A673 (cell line): ENCODE measurements around the gene PLAAT1. TPM values are rescaled to one million over a fixed set of nuclear protein-coding genes. Genes with fewer than 3 reads are reported as not detected.

Experiments
- BruUV-seq: library from RNA; stranded (reverse); fragments of 400-500 nt; replicated peaks from 2 replicates; lab custom pipeline; 2021; lab: Mats Ljungman, UMichigan
- CTCF ChIA-PET: fragments of 300-600 bp; sonication (Branson Sonifier 250); formaldehyde crosslinking; loops from one replicate; lab custom pipeline; 2022; ENCODE audit warnings: antibody characterized with exemption; lab: Charles Lee
- POLR2A ChIA-PET: fragments of 300-600 bp; sonication (Branson Sonifier 250); formaldehyde crosslinking; loops from one replicate; lab custom pipeline; 2022; ENCODE audit warnings: antibody characterized with exemption; ENCODE audit not compliant: low non-redundant PET; lab: Charles Lee
- DNase-seq: peaks from one replicate; pipeline ENCODE4 v3.0.0-alpha.2; 2015; ENCODE audit warnings: low spot score
- H3K27ac ChIP-seq: fragments of 200-600 bp; sonication (generic); 2 replicates; pipeline ENCODE4 v1.5.1; 2016; ENCODE audit warnings: mixed run types, low read depth, mild to moderate bottlenecking, mixed read lengths, antibody characterized with exemption, low read length; ENCODE audit not compliant: poor library complexity, severe bottlenecking
- H3K27me3 ChIP-seq: fragments of 200-600 bp; sonication (generic); replicated peaks from 2 replicates; pipeline ENCODE4 v1.6.1; 2017; ENCODE audit warnings: mixed run types, low read depth, mild to moderate bottlenecking, mixed read lengths, antibody characterized with exemption, low read length; ENCODE audit not compliant: insufficient read depth, poor library complexity
- H3K36me3 ChIP-seq: fragments of 200-600 bp; sonication (generic); 2 replicates; pipeline ENCODE4 v1.6.1; 2016; ENCODE audit warnings: mixed run types, mild to moderate bottlenecking, mixed read lengths, antibody characterized with exemption, low read length; ENCODE audit not compliant: insufficient read depth, poor library complexity, severe bottlenecking
- H3K4me1 ChIP-seq: fragments of 200-600 bp; sonication (generic); 2 replicates; pipeline ENCODE4 v1.6.1; 2017; ENCODE audit warnings: mixed run types, mild to moderate bottlenecking, mixed read lengths, antibody characterized with exemption, low read length; ENCODE audit not compliant: insufficient read depth, poor library complexity, severe bottlenecking
- H3K4me3 ChIP-seq: fragments of 200-600 bp; sonication (generic); 2 replicates; pipeline ENCODE4 v1.5.1; 2016; ENCODE audit warnings: low read depth, mixed run types, mild to moderate bottlenecking, mixed read lengths, low read length; ENCODE audit not compliant: poor library complexity, severe bottlenecking
- H3K9me3 ChIP-seq: fragments of 200-600 bp; sonication (generic); 2 replicates; pipeline ENCODE4 v1.6.1; 2016; ENCODE audit warnings: mixed run types, low read depth, mild to moderate bottlenecking, mixed read lengths, antibody characterized with exemption, low read length; ENCODE audit not compliant: poor library complexity, severe bottlenecking
- CTCF ChIP-seq: fragments of 300-800, 200-600 bp; sonication (generic); conservative IDR thresholded peaks from 2 replicates; pipeline ENCODE4 v1.5.1; 2017; ENCODE audit warnings: low read depth, mild to moderate bottlenecking, antibody characterized with exemption, low read length, moderate library complexity, mixed read lengths
- EZH2 ChIP-seq: fragments of 200-600 bp; sonication (generic); IDR thresholded peaks from 2 replicates; pipeline ENCODE4 v1.6.1; 2017; ENCODE audit warnings: borderline replicate concordance, low read depth, mild to moderate bottlenecking, mixed read lengths, antibody characterized with exemption, low read length; ENCODE audit not compliant: poor library complexity, severe bottlenecking
- intact Hi-C: fragments of 100-400 bp; cut with micrococcal nuclease; formaldehyde crosslinking; loops from one replicate; pipeline ENCODE4 v1.10.0; 2022; ENCODE audit not compliant: unreplicated experiment
- total RNA-seq: library from RNA; stranded (reverse); gene quantifications from 2 replicates; pipeline ENCODE4 v1.2.3, GENCODE V29; 2021

Gene PLAAT1
- total RNA-seq, 1 experiment from 2014 or later = 0.75 TPM

GRCh38 chr3:193269343-193270028 lies 28.5 kb downstream of the PLAAT1 start:
- no peaks in the 10 kb centered on the region for H3K27me3 ChIP-seq
- CTCF ChIA-PET = no interaction called here
- no peaks in the 10 kb centered on the region for H3K36me3 ChIP-seq
- no peak for DNase-seq
- no peak for TF ChIP-seq EZH2
- no peak for TF ChIP-seq CTCF
- no peak overlapping the region for H3K4me3 ChIP-seq
- no peak overlapping the region for H3K27ac ChIP-seq
- BruUV-seq = no TSS peak
- no peaks in the 10 kb centered on the region for H3K9me3 ChIP-seq
- POLR2A ChIA-PET = no interaction called here
- intact Hi-C loops = no loop called here
- no peaks in the 10 kb centered on the region for H3K4me1 ChIP-seq

- H3K27ac ChIP-seq = no peak overlapping the region
- no peaks in the 10 kb centered on the region for H3K4me1 ChIP-seq
- no peaks in the 10 kb centered on the region for H3K27me3 ChIP-seq
- H3K4me3 ChIP-seq = no peak overlapping the region
- H3K36me3 ChIP-seq = no peaks in the 10 kb centered on the region
- DNase-seq = no peak
- POLR2A ChIA-PET = no interaction called here
- BruUV-seq = no TSS peak
- no peak for TF ChIP-seq CTCF
- CTCF ChIA-PET = no interaction called here
- H3K9me3 ChIP-seq = no peaks in the 10 kb centered on the region
- intact Hi-C loops = no loop called here
These were observed 29.4 kb downstream of the PLAAT1 start for GRCh38 chr3:193270451-193270850.

GRCh38 chr3:193271101-193271840 lies 30.2 kb downstream of the PLAAT1 start:
- TF ChIP-seq CTCF = no peak
- no peak for TF ChIP-seq EZH2
- no peak for DNase-seq
- H3K4me3 ChIP-seq = no peak overlapping the region
- H3K4me1 ChIP-seq = no peaks in the 10 kb centered on the region
- CTCF ChIA-PET = no interaction called here
- no TSS peak for BruUV-seq
- H3K9me3 ChIP-seq = no peaks in the 10 kb centered on the region
- POLR2A ChIA-PET = no interaction called here
- H3K36me3 ChIP-seq = no peaks in the 10 kb centered on the region
- no peak overlapping the region for H3K27ac ChIP-seq
- intact Hi-C loops = no loop called here
- no peaks in the 10 kb centered on the region for H3K27me3 ChIP-seq
